KMS-11 (cell line): ENCODE results near the gene GLRX.

ENCODE experiments used
- H2AFZ ChIP-seq: fragments of 200-600 bp; sonication (generic); 2 replicates; pipeline ENCODE4 v1.6.1; 2016; ENCODE audit warnings: antibody characterized with exemption, mixed run types, low read depth
- H3K27ac ChIP-seq: fragments of 200-600 bp; sonication (generic); 2 replicates; pipeline ENCODE4 v1.6.1; 2016; ENCODE audit warnings: mild to moderate bottlenecking, mixed run types
- H3K27me3 ChIP-seq: fragments of 200-600 bp; sonication (generic); 2 replicates; pipeline ENCODE4 v1.6.1; 2017; ENCODE audit warnings: mild to moderate bottlenecking, low read depth, mixed run types, moderate library complexity; ENCODE audit not compliant: insufficient read depth
- H3K36me3 ChIP-seq: fragments of 200-600 bp; sonication (generic); 2 replicates; pipeline ENCODE4 v1.6.1; 2017; ENCODE audit warnings: mild to moderate bottlenecking, mixed run types; ENCODE audit not compliant: insufficient read depth
- H3K4me1 ChIP-seq: fragments of 200-600 bp; sonication (generic); 2 replicates; pipeline ENCODE4 v1.6.1; 2016; ENCODE audit warnings: mild to moderate bottlenecking, low read depth, mixed run types; ENCODE audit not compliant: poor library complexity, severe bottlenecking
- H3K4me2 ChIP-seq: fragments of 200-600 bp; sonication (generic); 2 replicates; pipeline ENCODE4 v1.7.0; 2016; ENCODE audit warnings: mild to moderate bottlenecking, mixed run types
- H3K4me3 ChIP-seq: fragments of 200-600 bp; sonication (generic); IDR thresholded peaks from 2 replicates; pipeline ENCODE4 v1.6.1; 2017; ENCODE audit warnings: low read depth, low read length, mixed read lengths; ENCODE audit not compliant: insufficient read depth
- H3K79me2 ChIP-seq: fragments of 200-600 bp; sonication (generic); 2 replicates; pipeline ENCODE4 v1.6.1; 2016; ENCODE audit warnings: low read depth, mixed run types; ENCODE audit not compliant: insufficient read depth
- H3K9ac ChIP-seq: fragments of 200-600 bp; sonication (generic); 2 replicates; pipeline ENCODE4 v1.6.1; 2016; ENCODE audit warnings: mild to moderate bottlenecking, mixed run types
- H4K20me1 ChIP-seq: fragments of 200-600 bp; sonication (generic); 2 replicates; pipeline ENCODE4 v1.6.1; 2016; ENCODE audit warnings: mild to moderate bottlenecking, mixed run types; ENCODE audit not compliant: insufficient read depth
- CTCF ChIP-seq: fragments of 200-600 bp; sonication (generic); conservative IDR thresholded peaks from 2 replicates; pipeline ENCODE4 v1.6.1; 2017; ENCODE audit warnings: low read depth, mild to moderate bottlenecking, antibody characterized with exemption, low read length, moderate library complexity, mixed read lengths

Gene GLRX

GRCh38 chr5:95843733-95844223 is 21.3 kb upstream of the GLRX start:
- Histone ChIP-seq H3K79me2 (no peaks in the 10 kb centered on the region), H3K4me2 (peak overlapping the region; percentile 53; the same call in 1 of the 2 replicates), H3K4me1 (peaks cover 20% of the 10 kb centered on the region), H3K4me3 (no peak overlapping the region), H3K36me3 (no peaks in the 10 kb centered on the region), H3K27me3 (no peaks in the 10 kb centered on the region), H3K9ac (no peak overlapping the region), H4K20me1 (no peaks in the 10 kb centered on the region), H2AFZ (no peak overlapping the region), H3K27ac (no peak overlapping the region)
- TF ChIP-seq CTCF: no peak

GRCh38 chr5:95842854-95843544 is 20.5 kb upstream of the GLRX start:
- H3K4me2 ChIP-seq: peak overlapping the region; percentile 53
- peak overlapping the region; percentile 41; the same call in 1 of the 2 replicates for H2AFZ ChIP-seq
- H3K36me3 ChIP-seq: no peaks in the 10 kb centered on the region

GRCh38 chr5:95841914-95842812 is 19.6 kb upstream of the GLRX start:
- H3K79me2 ChIP-seq: no peaks in the 10 kb centered on the region
- TF ChIP-seq CTCF: no peak
- no peaks in the 10 kb centered on the region for H3K36me3 ChIP-seq
- no peaks in the 10 kb centered on the region for H3K27me3 ChIP-seq
- H3K4me3 ChIP-seq: no peak overlapping the region
- H2AFZ ChIP-seq: peak overlapping the region; percentile 41; the same call in 1 of the 2 replicates
- H3K4me1 ChIP-seq: peaks cover 24% of the 10 kb centered on the region
- H3K27ac ChIP-seq: no peak overlapping the region
- H4K20me1 ChIP-seq: no peaks in the 10 kb centered on the region
- no peak overlapping the region for H3K9ac ChIP-seq
- peak overlapping the region; percentile 53; the same call in 1 of the 2 replicates for H3K4me2 ChIP-seq

More at GRCh38 chr5:95842854-95843544, 20.5 kb upstream of the GLRX start:
- no peaks in the 10 kb centered on the region for H3K79me2 ChIP-seq
- no peak overlapping the region for H3K9ac ChIP-seq
- H3K27ac ChIP-seq: peak overlapping the region; percentile 20; the same call in 1 of the 2 replicates
- H3K4me1 ChIP-seq: peaks cover 20% of the 10 kb centered on the region
- no peaks in the 10 kb centered on the region for H4K20me1 ChIP-seq
- no peaks in the 10 kb centered on the region for H3K27me3 ChIP-seq
- peak; percentile 47 for TF ChIP-seq CTCF
- H3K4me3 ChIP-seq: no peak overlapping the region

- Histone ChIP-seq H3K9ac (no peak overlapping the region), H3K4me3 (no peak overlapping the region), H3K27me3 (no peaks in the 10 kb centered on the region), H3K79me2 (no peaks in the 10 kb centered on the region), H3K4me2 (no peak overlapping the region), H3K4me1 (peaks cover 34% of the 10 kb centered on the region), H3K27ac (no peak overlapping the region), H3K36me3 (no peaks in the 10 kb centered on the region), H4K20me1 (no peaks in the 10 kb centered on the region), H2AFZ (no peak overlapping the region)
- no peak for TF ChIP-seq CTCF
Measured at GRCh38 chr5:95840956-95841705, 18.6 kb upstream of the GLRX start.
